IPS-15b (cell line): ENCODE data around the gene RNF141.

Source experiments
- H3K27me3 ChIP-seq: one replicate; pipeline ENCODE4 v1.6.1; 2013; ENCODE audit warnings: low read length; ENCODE audit not compliant: control insufficient read depth, insufficient read depth
- H3K36me3 ChIP-seq: one replicate; pipeline ENCODE4 v1.6.1; 2013; ENCODE audit warnings: low read length; ENCODE audit not compliant: control insufficient read depth, insufficient read depth
- H3K4me1 ChIP-seq: one replicate; pipeline ENCODE4 v1.6.1; 2013; ENCODE audit warnings: mild to moderate bottlenecking, low read length; ENCODE audit not compliant: control insufficient read depth, insufficient read depth
- H3K4me3 ChIP-seq: one replicate; pipeline ENCODE4 v1.5.1; 2013; ENCODE audit warnings: low read depth, low read length
- H3K9ac ChIP-seq: one replicate; pipeline ENCODE4 v1.6.1; 2013; ENCODE audit warnings: low read depth, mild to moderate bottlenecking, low read length
- H3K9me3 ChIP-seq: one replicate; pipeline ENCODE4 v1.6.1; 2013; ENCODE audit warnings: mild to moderate bottlenecking, low read length; ENCODE audit not compliant: control insufficient read depth, insufficient read depth

The RNF141 gene

GRCh38 chr11:10537600-10537999 lies 3.4 kb downstream of the RNF141 start:
- no peaks in the 10 kb centered on the region for H3K9me3 ChIP-seq
- H3K9ac ChIP-seq, result no peak overlapping the region
- H3K4me3 ChIP-seq, result no peak overlapping the region
- H3K36me3 ChIP-seq, result no peaks in the 10 kb centered on the region
- peaks cover 7% of the 10 kb centered on the region for H3K27me3 ChIP-seq
- no peaks in the 10 kb centered on the region for H3K4me1 ChIP-seq

DNA sequence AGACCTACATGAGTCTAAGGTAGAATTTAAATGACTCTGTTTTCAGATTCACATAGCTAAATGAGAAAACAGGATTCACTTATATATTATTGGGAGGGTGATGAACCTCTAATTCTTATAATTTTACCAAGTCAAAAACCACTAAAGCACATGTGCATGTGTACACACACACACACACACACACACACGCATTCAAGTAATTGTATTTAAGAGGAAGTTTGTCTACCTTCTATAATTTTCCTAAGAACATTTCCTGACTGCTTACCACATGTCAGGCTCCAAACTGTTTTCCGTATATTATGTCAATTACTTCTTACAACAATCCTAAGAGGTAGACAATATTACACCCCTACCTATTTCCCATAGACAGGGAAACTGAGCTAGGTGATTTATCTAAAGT lies 6.7 kb downstream of the RNF141 start:
- H3K36me3 ChIP-seq, result no peaks in the 10 kb centered on the region
- no peak overlapping the region for H3K4me3 ChIP-seq
- H3K27me3 ChIP-seq, result no peaks in the 10 kb centered on the region
- no peaks in the 10 kb centered on the region for H3K9me3 ChIP-seq
- H3K9ac ChIP-seq, result no peak overlapping the region
- H3K4me1 ChIP-seq, result no peaks in the 10 kb centered on the region

GRCh38 chr11:10533323-10533722 lies 7.7 kb downstream of the RNF141 start:
- Histone ChIP-seq H3K27me3 (no peaks in the 10 kb centered on the region), H3K9ac (no peak overlapping the region), H3K4me1 (no peaks in the 10 kb centered on the region), H3K4me3 (no peak overlapping the region), H3K36me3 (no peaks in the 10 kb centered on the region), H3K9me3 (no peaks in the 10 kb centered on the region)

- Histone ChIP-seq H3K4me1 (no peaks in the 10 kb centered on the region), H3K36me3 (no peaks in the 10 kb centered on the region), H3K4me3 (no peak overlapping the region), H3K9ac (no peak overlapping the region), H3K27me3 (no peaks in the 10 kb centered on the region), H3K9me3 (no peaks in the 10 kb centered on the region)
These were observed 8.5 kb downstream of the RNF141 start for GRCh38 chr11:10532526-10532925.

- H3K4me3 ChIP-seq, result no peak overlapping the region
- H3K4me1 ChIP-seq, result no peaks in the 10 kb centered on the region
- H3K36me3 ChIP-seq, result no peaks in the 10 kb centered on the region
- H3K9me3 ChIP-seq, result no peaks in the 10 kb centered on the region
- H3K9ac ChIP-seq, result no peak overlapping the region
- H3K27me3 ChIP-seq, result no peaks in the 10 kb centered on the region
These were observed 11.7 kb downstream of the RNF141 start for GRCh38 chr11:10529279-10529678.

GRCh38 chr11:10528121-10528520 lies 12.9 kb downstream of the RNF141 start:
- Histone ChIP-seq H3K4me1 (no peaks in the 10 kb centered on the region), H3K27me3 (no peaks in the 10 kb centered on the region), H3K9me3 (no peaks in the 10 kb centered on the region), H3K4me3 (no peak overlapping the region), H3K9ac (no peak overlapping the region), H3K36me3 (no peaks in the 10 kb centered on the region)

DNA sequence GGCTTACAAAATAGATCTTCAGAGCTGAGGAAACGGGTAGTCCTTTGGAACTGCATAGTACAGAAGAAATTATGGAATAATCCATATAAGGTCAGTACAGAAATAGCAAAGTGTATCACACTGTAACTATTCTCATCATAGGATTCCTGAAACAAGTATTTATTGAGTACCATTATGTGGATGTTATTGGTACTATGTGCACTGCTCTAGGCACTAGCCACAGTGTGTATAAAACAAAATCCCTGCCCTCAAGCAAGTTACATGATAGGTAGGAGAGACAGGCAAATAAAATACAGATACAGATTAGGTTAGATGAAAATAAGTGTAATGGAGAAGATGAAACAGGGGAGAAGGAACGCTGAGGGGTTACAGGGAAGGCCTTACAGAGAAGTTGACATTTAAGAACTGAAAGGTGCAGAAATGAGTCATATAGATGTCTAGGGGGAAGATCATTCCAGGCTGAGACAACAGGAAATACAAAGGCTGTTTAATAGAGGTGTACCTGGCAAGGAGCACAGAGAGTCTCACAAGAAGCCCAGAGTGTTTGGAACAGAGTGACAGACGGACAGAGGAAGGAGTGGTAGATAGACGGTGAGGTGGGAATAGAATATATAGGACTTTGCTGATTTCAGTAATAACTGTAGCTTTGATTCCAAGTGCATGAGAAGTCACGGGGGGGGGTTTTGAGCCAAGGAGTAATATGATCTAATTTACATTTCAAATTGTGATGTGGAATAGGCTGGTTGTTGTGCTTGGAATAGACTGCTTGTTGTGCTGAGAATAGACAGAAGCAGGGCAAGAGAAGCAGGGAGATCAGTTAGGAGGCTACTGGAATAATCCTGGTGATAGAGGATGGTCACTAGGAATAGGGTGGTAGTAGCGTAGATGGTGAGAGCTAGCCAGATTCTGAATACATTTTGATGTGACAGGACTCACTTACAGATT lies 13.7 kb downstream of the RNF141 start:
- no peak overlapping the region for H3K9ac ChIP-seq
- no peaks in the 10 kb centered on the region for H3K4me1 ChIP-seq
- no peaks in the 10 kb centered on the region for H3K36me3 ChIP-seq
- no peak overlapping the region for H3K4me3 ChIP-seq
- H3K9me3 ChIP-seq, result no peaks in the 10 kb centered on the region
- H3K27me3 ChIP-seq, result no peaks in the 10 kb centered on the region

DNA sequence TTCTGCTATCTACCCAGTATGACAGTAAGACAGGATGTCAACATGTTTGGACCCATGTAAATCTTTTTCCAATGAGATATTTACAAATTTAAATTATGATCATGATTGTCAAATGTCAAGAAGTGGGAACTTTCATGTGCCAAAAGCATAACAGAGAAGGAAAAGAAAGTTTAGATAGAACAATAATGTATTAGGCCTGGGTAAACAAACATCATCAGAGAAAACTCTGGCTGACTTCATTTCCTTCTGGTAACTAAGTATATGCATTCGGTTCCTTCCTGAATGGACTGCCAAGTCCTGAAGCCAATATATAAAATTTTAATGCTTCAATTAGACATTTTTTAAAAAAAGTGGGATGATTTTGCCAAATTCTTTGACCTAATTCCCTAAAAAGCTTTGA lies 16.5 kb downstream of the RNF141 start:
- Histone ChIP-seq H3K36me3 (no peaks in the 10 kb centered on the region), H3K27me3 (no peaks in the 10 kb centered on the region), H3K9ac (no peak overlapping the region), H3K4me3 (no peak overlapping the region), H3K9me3 (no peaks in the 10 kb centered on the region), H3K4me1 (no peaks in the 10 kb centered on the region)

GRCh38 chr11:10522921-10523320 lies 18.1 kb downstream of the RNF141 start:
- H3K9me3 ChIP-seq, result no peaks in the 10 kb centered on the region
- H3K9ac ChIP-seq, result no peak overlapping the region
- H3K27me3 ChIP-seq, result no peaks in the 10 kb centered on the region
- H3K4me3 ChIP-seq, result no peak overlapping the region
- no peaks in the 10 kb centered on the region for H3K36me3 ChIP-seq
- H3K4me1 ChIP-seq, result no peaks in the 10 kb centered on the region

- Histone ChIP-seq H3K9ac (no peak overlapping the region), H3K9me3 (no peaks in the 10 kb centered on the region), H3K27me3 (no peaks in the 10 kb centered on the region), H3K4me3 (no peak overlapping the region), H3K36me3 (no peaks in the 10 kb centered on the region), H3K4me1 (no peaks in the 10 kb centered on the region)
These were observed 18.7 kb downstream of the RNF141 start for GRCh38 chr11:10522276-10522675.

GRCh38 chr11:10520562-10520961 lies 20.4 kb downstream of the RNF141 start:
- no peaks in the 10 kb centered on the region for H3K27me3 ChIP-seq
- H3K4me3 ChIP-seq, result no peak overlapping the region
- H3K36me3 ChIP-seq, result no peaks in the 10 kb centered on the region
- H3K4me1 ChIP-seq, result no peaks in the 10 kb centered on the region
- H3K9ac ChIP-seq, result no peak overlapping the region
- H3K9me3 ChIP-seq, result no peaks in the 10 kb centered on the region

GRCh38 chr11:10519630-10520029 lies 21.4 kb downstream of the RNF141 start:
- Histone ChIP-seq H3K4me1 (no peaks in the 10 kb centered on the region), H3K4me3 (no peak overlapping the region), H3K9ac (no peak overlapping the region), H3K27me3 (no peaks in the 10 kb centered on the region), H3K9me3 (no peaks in the 10 kb centered on the region), H3K36me3 (no peaks in the 10 kb centered on the region)
